M059J (cell line): Measurements from ENCODE around the gene ANKRD29. TPM values are rescaled to one million over a fixed set of nuclear protein-coding genes. Genes with fewer than 3 reads are reported as not detected.
"Not testable (repeated sequence)": the region's sequence is repeated elsewhere in the genome, so short reads cannot be mapped to it uniquely, and the experiment has no call there.

Source experiments
- DNase-seq: peaks from one replicate; pipeline ENCODE4 v3.0.0-alpha.2; 2012; ENCODE audit warnings: low read depth
- total RNA-seq: library from RNA; depleted of rRNA; stranded (reverse); fragments of >200 nt; shearing (Covaris generic); gene quantifications from 2 replicates; pipeline ENCODE4 v1.2.3, GENCODE V29; 2014

ANKRD29 gene
- total RNA-seq, 1 experiment from 2014 or later, result 8.3 TPM

GRCh38 chr18:23616258-23616657 is 46.5 kb downstream of the ANKRD29 start:
- no peak for DNase-seq

GRCh38 chr18:23614891-23615290 is 47.8 kb downstream of the ANKRD29 start:
- DNase-seq, result no peak

- DNase-seq, result no peak
Observed at GRCh38 chr18:23614413-23614812, 48.3 kb downstream of the ANKRD29 start.

- DNase-seq, result not testable (repeated sequence)
Observed at GRCh38 chr18:23613091-23613475, 49.6 kb downstream of the ANKRD29 start.

GRCh38 chr18:23612434-23613090 is 50.1 kb downstream of the ANKRD29 start:
- DNase-seq, result no peak

- DNase-seq, result no peak
Observed at GRCh38 chr18:23609390-23610023, 53.2 kb downstream of the ANKRD29 start.

- DNase-seq, result no peak
Observed at GRCh38 chr18:23608211-23608610, 54.5 kb downstream of the ANKRD29 start.

GRCh38 chr18:23605941-23606340 is 56.8 kb downstream of the ANKRD29 start:
- no peak for DNase-seq

GRCh38 chr18:23599809-23600208 is 62.9 kb downstream of the ANKRD29 start:
- no peak for DNase-seq

GRCh38 chr18:23596183-23596582 is 66.5 kb downstream of the ANKRD29 start:
- no peak for DNase-seq

GRCh38 chr18:23595591-23595990 is 67.1 kb downstream of the ANKRD29 start:
- no peak for DNase-seq

- peak; percentile 96 for DNase-seq
Observed at GRCh38 chr18:23593720-23594119, 69.0 kb downstream of the ANKRD29 start.

GRCh38 chr18:23592911-23593310 is 69.8 kb downstream of the ANKRD29 start:
- no peak for DNase-seq

- DNase-seq, result peak; percentile 59
Observed at GRCh38 chr18:23591011-23591410, 71.7 kb downstream of the ANKRD29 start.

- DNase-seq, result peak; percentile 91
Observed at GRCh38 chr18:23588836-23589560, 73.7 kb downstream of the ANKRD29 start.

GRCh38 chr18:23587220-23587642 is 75.5 kb downstream of the ANKRD29 start:
- peak; percentile 31 for DNase-seq

- DNase-seq, result peak; percentile 98
Observed at GRCh38 chr18:23586249-23587196, 76.2 kb downstream of the ANKRD29 start, which contains the start of gene NPC1. TSS of gene NPC1 (minus strand) at chr18:23586506. CDS start at chr18:23586343, 163 bp downstream.

- DNase-seq, result no peak
Observed at GRCh38 chr18:23585897-23586248, 76.8 kb downstream of the ANKRD29 start.

- peak; percentile 62 for DNase-seq
Observed at GRCh38 chr18:23585007-23585871, 77.5 kb downstream of the ANKRD29 start.
